ENCODE results near the gene ELP4.
"Not testable (repeated sequence)": the region's sequence is repeated elsewhere in the genome, so short reads cannot be mapped to it uniquely, and the experiment has no call there.

Gene ELP4

DNA sequence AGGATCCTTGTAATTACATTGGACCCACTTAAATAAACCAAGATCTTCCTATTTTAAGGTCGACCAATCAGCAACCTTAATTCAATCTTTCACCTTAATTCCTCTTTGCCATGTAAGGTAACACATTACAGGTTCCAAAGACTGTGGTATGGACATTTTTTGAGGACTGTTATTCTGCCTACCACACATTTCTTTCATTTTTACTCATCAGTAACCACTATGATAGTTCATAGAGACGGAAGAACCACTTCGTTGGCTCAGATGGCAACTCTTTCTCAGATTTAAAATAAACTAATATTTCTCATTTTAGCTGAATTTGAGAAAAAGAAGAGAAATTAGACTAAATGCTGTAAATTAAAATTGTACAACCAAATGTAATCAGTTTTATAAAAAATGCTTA lies 205.3 kb downstream of the ELP4 start:
- no peak for DNase-seq

DNA sequence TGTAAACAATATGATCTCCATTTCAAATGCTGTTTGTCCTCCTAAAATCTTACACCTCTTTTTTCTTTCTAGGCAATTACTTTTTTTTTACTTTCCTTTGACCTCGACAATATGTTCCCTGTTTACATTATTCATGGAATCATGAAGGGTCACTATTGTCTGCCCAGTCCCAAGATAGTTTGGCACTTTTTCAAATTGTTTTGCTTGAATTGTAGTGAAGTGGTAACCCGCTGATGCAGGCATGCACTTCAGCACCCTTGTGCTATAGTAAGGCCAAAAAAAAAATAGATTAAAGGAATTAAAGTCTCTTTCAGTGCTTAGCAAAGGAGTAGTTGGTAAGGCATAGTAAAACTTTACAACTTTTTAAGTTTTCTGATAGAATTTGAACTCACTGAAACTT lies 210.7 kb downstream of the ELP4 start:
- no peak for DNase-seq

DNA sequence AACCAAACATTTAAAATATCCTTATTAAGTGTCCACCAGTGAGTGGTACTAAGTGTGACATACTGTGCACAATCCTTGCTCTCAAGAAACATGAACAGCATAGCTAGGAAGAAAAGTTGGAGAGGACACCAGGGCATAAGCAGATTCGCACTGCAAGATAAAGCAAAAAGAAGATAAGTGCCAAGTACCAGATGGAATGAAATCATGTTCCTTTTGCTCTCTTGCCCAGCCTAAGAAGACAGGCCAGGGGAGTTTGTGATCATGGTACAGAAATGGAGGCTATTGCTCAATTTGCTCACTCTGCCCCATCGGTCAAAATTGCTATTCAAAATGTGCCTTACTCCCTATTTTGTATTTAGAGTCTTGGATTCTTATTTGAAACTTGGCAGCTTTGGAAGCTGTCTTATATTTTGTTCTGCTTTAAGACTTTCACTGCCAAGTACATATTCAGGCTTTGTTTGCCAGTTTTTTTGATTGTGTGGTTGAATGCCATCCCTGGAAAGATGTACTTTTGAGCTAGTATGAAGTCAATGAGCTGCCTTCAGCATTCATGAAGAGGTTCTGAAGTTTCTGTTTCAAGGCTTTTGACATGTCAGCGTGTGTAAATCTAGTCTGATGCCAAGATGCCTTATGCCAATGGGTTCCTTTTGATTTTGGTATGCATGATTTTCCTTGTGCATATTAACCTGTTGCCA lies 211.3 kb downstream of the ELP4 start:
- no peak for DNase-seq

GRCh38 chr11:31722754-31723153 lies 213.2 kb downstream of the ELP4 start:
- no peak for DNase-seq

GRCh38 chr11:31725176-31725575 lies 215.6 kb downstream of the ELP4 start:
- DNase-seq: no peak

DNA sequence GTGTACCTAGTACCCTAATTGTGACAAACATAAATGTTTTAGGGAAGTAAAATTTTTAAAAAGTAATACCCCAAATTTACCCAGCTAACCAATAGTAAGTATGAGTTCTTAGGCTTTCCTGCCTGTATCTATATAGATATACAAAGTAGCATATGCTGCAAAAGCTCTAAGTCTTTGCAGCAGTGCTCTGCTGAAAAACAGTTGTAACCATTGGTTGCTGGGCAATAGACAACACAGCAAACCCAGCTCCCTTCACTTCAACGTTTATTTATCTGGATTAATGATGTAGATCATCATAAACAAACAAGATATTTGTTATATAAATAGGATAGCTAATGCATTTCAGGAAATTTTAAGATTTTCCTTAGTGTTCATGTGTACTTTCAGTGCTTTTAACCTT lies 218.9 kb downstream of the ELP4 start:
- no peak for DNase-seq

GRCh38 chr11:31740131-31740530 lies 230.6 kb downstream of the ELP4 start:
- DNase-seq: no peak

DNA sequence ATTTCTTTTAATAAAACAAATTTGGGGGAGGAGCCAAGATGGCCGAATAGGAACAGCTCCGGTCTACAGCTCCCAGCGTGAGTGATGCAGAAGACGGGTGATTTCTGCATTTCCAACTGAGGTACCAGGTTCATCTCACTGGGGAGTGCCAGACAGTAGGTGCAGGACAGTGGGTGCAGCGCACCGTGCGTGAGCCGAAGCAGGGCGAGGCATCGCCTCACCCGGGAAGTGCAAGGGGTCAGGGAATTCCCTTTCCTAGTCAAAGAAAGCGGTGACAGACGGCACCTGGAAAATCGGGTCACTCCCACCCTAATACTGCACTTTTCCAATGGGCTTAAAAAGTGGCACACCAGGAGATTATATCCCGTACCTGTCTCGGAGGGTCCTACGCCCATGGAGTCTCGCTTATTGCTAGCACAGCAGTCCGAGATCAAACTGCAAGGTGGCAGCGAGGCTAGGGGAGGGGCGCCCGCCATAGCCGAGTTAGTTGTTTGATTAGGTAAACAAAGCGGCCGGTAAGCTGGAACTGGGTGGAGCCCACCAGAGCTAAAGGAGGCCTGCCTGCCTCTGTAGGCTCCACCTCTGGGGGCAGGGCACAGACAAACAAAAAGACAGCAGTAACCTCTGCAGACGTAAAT lies 231.3 kb downstream of the ELP4 start:
- DNase-seq: not testable (repeated sequence)

GRCh38 chr11:31747581-31747980 lies 238.0 kb downstream of the ELP4 start:
- no peak for DNase-seq

GRCh38 chr11:31757260-31757835 lies 247.8 kb downstream of the ELP4 start:
- DNase-seq: no peak

- DNase-seq: no peak
Measured at GRCh38 chr11:31761636-31762035, 252.1 kb downstream of the ELP4 start.

- no peak for DNase-seq
Measured at GRCh38 chr11:31763296-31763695, 253.7 kb downstream of the ELP4 start.

GRCh38 chr11:31764261-31764660 lies 254.7 kb downstream of the ELP4 start:
- no peak for DNase-seq

DNA sequence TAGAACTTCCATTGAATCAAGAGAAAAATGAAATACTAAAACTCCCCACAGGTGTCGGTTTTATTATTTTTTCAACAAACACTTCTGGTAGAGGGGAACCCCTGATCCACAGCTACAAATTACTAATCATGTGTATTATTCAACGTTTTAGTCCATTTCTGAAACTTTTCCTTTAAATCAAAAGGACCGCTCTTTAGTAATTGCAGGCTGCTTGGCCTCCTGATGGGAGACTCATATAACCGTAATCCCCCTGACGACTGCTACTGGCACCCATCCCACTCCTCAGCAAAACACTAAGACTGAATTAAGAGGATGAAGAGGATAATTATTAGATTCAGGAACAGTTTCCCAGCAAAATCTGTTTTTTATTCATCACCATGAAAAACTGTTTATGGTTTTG lies 255.2 kb downstream of the ELP4 start:
- no peak for DNase-seq

DNA sequence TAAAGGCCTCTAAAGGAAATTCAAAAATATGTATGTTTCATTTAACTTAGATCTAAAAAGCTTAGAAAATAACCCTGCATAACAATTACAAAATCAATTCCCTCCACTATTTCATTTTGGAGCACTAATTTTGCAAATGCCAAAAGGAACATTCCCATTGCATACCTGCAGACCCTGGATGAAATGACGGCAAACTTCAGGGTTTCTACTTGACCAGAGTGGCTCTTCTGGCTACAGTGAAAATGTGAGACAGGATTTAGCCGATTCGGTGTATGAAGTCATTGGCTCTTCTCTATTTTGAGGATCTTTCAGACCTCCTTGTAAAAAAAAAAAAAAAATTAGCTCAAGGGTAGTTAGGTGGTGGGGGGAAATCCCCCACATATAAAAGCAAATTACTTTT lies 257.5 kb downstream of the ELP4 start:
- DNase-seq: no peak

DNA sequence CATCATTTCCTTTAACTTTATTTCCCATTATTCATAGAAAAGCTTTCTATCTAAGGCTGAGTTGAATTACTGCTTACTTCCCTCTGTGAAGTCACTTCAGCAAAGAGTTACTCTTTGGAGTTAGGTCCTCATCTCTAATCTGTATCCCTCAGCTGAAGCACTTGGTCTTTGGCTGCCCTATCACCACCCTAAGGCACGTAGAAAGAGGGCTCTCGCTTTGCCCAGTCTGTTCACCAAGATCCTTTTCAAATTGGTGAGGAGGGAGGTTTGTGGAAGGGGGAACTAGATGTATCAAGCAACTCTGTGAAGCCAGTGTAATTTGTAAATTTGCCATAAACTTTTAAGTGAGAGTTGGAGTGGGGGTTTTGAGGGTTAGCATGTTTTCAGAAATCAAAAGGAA lies 258.1 kb downstream of the ELP4 start:
- DNase-seq: no peak

- no peak for DNase-seq
Measured at GRCh38 chr11:31768749-31769640, 259.4 kb downstream of the ELP4 start.

- no peak for DNase-seq
Measured at GRCh38 chr11:31770011-31770700, 260.6 kb downstream of the ELP4 start.

DNA sequence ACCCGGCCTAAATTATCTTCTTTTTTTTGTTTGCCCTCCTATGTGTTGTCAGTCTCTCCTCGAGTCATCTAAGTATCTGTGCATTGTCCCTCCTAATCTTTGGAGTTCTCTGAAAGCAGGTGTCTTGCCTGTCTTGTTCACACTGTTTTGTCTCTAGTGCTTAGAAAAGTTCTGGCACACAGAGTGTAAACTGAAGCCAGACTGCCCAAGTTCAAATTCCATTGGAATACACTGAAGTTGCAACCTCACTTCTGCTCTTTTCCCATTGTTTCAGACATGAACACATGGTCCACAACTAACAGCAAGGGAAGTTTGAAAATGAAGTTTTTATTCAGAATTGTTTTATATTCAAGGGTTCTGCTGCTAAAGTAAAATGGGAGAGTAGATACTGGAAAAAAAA lies 262.8 kb downstream of the ELP4 start:
- no peak for DNase-seq

DNA sequence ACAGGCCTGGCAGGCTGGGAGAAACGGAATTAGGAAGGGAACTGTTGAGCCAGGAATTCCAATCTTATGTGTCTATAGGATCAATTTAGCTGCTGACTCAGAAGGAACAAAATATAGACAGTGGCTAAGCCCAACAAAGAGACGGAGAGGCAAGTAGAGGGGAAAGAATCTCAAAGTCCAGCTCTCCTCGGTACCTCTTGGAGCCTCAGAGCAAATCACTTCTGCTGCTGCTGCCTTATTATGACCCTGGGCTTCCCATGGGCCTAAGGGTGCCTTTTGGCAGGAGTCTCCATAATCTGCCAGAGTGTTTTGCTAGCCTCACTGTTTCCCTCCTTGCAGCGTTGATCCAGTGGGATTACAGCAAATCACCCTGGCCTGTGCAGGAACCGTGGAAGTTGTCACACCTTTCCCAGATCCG lies 269.8 kb downstream of the ELP4 start:
- DNase-seq: no peak

DNA sequence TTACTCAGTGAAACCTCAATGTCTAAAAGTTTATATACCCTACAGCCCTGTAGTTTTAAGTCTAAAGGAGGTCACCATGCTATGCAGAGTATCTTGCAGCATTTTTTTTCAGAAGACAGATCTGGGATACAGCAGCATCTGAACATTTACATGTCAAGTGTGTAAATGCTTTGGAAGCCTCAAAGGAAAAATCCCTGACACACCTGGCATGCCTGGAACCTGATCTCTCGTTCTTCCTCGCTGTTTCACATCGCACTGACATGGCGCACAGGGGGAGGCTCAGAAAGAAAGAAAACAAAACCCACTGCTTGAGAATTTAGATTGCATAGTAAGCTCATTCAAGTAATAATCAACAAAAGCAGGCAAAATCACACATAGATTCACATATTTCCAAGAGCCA lies 270.5 kb downstream of the ELP4 start:
- DNase-seq: no peak

DNA sequence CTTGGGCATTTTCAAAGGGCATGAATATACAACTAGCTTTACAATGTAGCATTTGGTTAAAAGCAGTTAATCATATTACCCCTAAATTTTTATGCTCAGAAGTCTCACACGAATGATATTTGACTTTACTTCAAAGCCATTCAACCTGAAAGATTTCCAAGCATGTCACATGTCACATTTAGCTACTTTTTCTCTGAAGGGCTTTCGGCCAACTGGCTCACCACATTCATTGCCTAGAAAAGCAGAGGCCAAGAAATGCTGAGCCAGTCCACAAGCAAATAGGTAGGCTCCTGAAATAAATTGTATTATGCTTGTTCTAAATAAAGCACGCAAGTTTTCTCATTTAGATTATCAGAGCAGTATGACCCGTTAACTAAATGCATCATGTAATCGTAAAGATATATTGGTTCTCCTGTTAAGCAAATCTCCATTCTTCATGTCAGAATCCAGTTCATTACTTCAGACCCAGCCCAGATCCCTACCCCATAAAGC lies 271.0 kb downstream of the ELP4 start:
- no peak for DNase-seq

DNA sequence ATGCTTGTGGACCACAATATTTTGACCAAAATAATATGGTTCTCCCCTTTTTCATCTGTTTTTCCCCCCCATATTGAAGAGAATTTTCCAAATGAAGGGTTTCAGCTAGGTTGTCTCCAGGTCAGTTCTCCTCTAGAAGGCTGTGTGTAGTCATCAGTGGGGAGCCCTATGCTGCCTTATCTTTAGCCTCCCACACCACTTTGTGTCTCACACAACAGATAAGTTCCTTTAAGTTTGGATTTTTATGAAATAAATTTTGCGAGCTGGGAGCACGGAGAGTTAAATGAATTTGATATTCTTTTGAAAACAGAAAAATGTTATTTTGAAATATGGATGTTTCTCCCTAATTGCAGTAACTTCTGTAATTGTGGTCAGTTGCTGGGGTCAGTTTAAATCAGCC lies 272.7 kb downstream of the ELP4 start:
- no peak for DNase-seq
